SW 1271 (cell line): ENCODE measurements around the gene ARHGAP22.

Experiments used
- DNase-seq, 2 experiments: peaks; one replicate each; lab custom pipeline; 2025; lab: John Stamatoyannopoulos, UW

The ARHGAP22 gene

DNA sequence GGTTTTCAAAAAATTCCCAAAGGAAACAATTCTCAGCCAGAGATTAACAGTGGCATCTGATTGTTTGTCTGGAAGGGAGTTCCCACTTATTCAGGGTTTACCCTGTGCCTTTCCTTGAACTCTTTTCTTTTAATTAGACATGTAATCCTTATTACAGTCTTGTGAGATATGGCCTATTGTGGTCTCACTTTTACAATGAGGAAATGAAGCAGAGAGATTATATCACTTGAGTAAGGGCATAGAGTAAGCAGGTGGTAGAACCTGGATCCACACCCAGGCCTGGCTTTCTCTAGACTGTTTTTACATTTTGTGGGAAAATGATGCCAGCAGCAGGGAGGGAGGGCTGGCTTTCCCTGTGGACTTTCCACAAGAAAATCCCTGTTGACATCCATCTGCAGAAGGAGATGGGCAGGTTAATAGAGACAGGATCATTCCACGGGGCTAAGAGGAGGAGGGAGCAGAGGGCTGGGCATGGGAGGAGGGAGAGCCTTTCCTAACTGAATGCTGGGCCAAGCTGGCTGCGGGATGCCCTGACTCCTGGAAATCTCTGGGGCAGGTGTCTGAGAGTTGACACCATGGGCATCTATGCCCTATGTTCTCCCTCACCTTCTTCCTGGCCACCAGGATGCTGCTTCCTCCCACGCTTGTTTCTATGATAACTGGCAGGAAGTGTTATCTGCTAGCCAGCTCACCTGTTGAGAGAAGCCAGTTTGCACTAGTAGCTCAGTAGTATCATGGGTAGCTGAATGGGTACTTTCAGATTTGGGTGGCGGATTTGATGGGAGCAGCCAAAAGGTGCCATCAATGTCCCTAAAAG lies 28.7 kb upstream of the ARHGAP22 start:
- DNase-seq: no peak

DNA sequence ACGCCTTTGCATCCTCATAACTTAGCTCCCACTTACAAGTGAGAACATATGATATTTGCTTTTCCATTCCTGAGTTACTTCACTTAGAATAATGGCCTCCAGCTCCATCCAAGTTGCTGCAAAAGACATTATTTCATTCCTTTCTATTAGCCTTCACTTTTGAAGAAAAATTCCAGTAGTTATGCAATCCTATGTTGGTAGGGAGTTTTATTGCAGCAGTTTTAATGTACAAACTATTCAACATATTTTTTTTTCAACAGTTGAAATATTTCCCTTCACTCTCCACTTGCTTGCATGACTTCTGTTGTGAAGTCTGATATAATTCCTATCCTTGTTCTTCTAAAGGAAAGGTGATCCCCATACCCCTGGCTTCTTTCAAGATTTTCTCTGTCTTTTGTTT lies 27.3 kb upstream of the ARHGAP22 start:
- DNase-seq: no peak

DNA sequence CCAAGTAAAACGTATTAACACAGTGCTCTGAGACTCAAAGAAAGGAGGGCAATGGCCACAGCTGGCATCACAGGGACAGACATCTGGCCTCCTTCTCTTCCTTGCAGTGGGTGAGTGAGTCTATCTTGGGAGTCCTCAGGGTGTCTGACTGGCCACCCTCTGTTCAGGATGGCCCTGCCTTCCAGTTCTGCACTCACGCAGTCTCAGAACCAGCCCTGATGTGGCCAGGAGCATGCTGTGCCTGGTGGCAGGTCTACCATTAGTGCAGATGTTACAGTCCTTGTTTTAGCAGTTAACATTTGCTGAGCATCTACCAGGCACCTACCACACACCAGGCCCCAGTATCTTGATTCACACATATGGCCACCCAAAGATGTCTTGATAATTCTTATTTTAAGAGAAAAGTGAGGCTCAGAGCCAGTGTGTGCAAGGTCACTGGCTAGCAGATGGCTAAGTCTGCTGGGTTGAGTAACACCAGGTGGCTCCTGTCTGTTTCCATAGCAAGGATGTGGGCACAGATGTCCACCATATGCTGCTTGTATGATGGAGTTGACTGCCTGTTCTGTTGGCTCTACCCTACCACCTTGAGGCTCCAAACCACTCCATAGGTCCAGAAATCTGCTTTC lies 23.2 kb upstream of the ARHGAP22 start:
- DNase-seq: no peak

GRCh38 chr10:48626986-48627731 lies 22.3 kb upstream of the ARHGAP22 start:
- DNase-seq: no peak

DNA sequence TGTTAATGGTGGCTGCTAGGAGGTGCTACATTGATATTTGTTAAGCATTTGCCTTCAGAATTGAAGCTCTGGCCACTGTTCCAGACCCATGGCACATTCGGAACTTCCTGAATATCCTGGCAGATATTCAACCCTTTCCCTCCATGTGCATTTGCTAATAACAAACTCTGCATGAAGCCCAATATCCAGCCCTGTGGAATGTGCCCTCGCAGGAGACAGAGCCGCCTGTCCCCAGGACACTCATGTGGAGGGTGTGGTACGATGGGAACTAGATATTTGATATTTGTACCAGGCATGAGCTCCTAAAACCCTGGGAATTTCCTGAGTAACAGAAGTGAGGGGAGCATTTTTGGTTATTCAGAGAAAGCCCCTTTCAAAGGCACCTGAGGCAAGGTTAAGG lies 21.6 kb upstream of the ARHGAP22 start:
- DNase-seq: no peak

DNA sequence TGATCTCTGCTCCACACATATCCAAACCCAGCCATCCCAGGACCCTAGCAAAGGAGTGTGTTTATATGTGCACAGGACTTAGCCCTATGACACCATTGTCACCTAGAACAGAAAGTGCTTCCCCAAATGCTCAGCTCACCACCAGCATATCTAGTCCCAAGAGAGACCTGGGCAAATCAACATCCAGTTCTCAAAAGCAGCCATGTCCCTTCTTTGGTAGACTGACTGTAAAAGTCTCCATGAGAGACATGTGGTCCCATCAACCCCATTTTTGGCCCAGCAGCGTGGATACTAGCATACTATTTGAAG lies 20.9 kb upstream of the ARHGAP22 start:
- DNase-seq: no peak

DNA sequence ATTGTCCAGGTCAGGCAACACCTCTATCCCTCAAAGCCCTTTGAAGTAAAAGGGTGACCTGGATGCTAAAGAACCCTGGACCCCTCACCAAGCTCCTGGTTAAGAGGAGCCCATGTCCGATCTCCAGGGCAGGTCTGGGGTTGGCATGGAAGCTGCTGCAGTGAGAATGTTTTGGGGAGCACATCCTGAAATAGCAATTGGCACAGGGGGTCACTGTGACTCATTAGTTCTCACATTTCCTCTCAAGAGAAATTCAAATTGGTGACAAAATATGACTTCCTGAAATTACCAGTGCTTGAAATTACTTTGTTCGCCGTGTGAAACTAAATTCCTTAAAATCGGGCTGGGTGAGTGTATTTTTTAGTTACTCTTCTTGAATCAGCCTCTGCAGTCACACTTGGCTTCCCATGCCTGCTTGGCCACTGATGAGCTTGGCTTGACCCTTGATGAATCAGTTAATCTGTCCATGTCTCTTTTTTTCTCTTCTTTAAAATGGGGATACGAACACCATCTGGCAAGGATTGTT lies 18.8 kb upstream of the ARHGAP22 start:
- DNase-seq: no peak

DNA sequence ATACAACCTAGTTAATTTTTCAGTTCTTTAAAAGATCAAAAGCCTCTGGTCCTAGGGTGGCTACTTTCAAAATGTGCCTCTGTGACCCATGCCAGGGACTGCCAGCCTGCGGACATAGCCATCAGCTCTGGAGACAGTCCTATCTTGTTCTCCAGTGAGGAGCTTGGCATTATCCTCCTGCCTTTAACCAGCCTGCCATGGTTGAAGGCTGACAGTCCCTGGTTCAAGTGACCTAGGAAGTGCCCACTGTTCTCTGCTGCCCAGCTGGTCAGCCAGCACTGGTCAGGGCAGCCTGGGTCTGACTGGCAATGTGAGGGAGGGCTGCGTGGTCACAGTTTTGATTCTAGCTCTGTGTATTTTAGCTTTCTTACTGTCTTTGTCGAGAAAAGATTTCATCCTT lies 18.1 kb upstream of the ARHGAP22 start:
- no peak for DNase-seq

DNA sequence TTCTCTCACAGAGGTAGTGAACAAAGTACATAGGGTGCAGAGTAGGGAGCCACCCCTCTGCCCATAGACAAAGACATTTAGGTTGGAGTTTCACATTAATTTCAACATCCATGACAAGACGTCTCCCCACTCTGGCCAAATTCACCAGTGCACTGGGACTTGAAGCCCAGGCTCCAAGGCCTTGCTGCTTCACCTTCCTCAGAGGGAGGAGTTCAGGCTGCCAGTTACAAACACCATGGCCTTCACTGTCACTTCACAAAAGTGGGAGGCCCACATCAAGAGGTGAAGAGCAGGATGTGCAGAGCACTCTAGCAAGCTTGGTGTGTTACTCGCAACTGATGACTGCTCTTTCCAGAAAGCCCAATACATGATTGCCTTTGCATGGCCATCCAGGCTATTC lies 15.8 kb upstream of the ARHGAP22 start:
- DNase-seq: no peak

DNA sequence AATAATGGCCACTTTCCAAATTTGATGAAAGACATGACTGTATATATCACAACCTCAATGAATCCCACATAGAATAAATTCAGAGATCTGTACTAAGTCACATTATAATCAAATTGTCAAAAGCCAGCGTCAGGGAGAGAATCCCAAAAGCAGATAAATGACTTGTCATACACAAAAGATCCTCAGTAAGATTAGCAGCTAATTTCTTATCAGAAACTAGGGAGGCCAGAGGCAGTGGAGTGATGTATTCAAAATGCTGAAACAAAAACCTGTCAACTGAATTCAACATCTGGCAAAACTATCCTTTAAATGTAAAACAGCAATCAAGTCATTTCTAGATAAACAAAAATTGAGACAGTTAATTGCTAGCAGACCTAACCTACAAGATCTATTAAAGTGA lies 11.6 kb upstream of the ARHGAP22 start:
- DNase-seq: no peak

- peak in 1 of 2 experiments; percentile 9 for DNase-seq
These were observed 9.9 kb upstream of the ARHGAP22 start for GRCh38 chr10:48614481-48615390.

- no peak for DNase-seq
These were observed 8.1 kb upstream of the ARHGAP22 start for GRCh38 chr10:48613016-48613415.

GRCh38 chr10:48612236-48612943 lies 7.5 kb upstream of the ARHGAP22 start:
- no peak for DNase-seq

GRCh38 chr10:48611133-48611532 lies 6.3 kb upstream of the ARHGAP22 start:
- DNase-seq: no peak

DNA sequence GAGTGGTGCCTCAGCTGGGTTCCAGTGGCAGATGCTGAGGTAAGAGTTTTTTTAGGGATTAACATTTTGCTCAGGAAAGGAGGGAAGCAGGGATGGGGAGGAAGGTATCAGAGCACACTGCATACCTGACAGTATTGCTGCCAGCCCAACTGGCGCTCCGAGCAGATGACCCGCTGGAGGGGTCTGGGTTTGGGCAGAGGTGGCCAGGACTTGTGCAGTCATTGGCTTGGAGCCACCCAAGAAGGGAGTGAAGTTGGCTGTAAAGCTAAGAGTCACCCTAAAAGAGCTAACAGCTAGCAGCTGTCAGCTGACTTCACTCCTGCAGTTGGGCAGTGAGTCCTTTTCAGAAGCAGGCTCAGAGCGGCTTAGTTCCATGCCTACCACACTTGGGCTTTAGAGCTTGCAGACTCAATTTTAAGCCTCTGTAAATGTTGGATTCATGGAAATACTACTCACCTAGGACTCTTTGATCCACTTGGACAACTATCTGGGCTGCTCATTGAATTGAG lies 5.8 kb upstream of the ARHGAP22 start:
- no peak for DNase-seq

DNA sequence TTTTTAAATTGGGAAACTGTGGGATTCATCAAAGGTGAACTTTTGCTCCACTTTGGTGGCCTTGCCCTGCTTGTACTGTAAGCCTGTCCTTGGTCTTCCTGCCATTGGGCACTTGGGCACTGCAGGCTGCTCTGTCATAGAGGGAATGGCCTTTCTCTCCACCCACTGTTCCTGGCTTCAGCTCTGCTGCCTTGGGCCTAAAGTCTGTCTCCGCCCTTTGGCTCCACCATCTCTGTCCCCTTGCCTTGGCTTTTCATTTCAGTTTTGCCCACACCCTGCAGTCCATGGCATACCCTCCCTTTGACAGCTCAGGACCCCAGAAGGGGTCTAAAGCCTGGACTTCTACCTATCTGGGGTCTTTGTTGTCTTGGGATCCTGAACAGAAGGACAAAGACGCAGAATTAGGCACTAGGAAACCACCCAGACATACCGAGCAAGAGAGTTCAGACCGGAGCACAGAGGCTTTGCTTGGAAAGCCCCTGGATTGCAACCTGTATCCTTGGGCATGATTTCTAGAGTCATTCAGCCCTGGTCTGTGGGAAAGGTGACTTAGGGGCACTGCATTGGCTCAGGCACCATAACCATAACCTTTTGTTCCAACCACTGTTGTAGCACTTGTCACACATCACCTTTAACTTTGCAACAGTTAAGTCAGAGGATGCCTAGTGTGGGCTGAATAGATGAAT lies 5.2 kb upstream of the ARHGAP22 start:
- no peak for DNase-seq

- DNase-seq: no peak
These were observed 4.6 kb upstream of the ARHGAP22 start for GRCh38 chr10:48609441-48609840.

DNA sequence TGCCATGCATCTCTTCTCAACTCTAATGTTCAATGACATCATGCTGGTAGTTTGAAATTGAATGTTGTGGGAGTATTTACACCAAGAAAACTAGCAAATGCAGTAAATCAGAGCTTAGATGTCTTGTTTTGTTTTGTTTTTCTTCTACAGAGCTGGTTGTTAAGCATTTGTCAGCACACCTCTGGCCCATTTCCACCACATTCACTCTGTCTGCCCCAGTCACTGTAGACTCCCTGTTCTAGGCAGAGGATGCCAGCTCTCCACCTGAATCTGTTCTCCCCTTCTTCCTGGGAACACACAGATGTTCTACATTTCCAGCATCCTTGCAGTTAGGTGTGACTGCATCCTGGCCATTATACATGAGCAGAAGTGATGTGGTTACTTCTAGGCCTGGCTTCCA lies 4.1 kb upstream of the ARHGAP22 start:
- DNase-seq: peak in 1 of 2 experiments; percentile 3

- peak in 1 of 2 experiments; percentile 32 for DNase-seq
These were observed 3.4 kb upstream of the ARHGAP22 start for GRCh38 chr10:48608279-48608681.
